Astrocyte of the spinal cord (primary cell): ENCODE results near the gene JMJD1C.

Source experiments
- DNase-seq: peaks from one replicate; pipeline ENCODE4 v3.0.0; 2011; ENCODE audit warnings: low read depth, low spot score
- H3K4me3 ChIP-seq: 2 replicates; pipeline ENCODE4 v1.5.1; 2011; ENCODE audit warnings: low read depth, mild to moderate bottlenecking, low read length, moderate library complexity
- CTCF ChIP-seq: IDR thresholded peaks from 2 replicates; pipeline ENCODE4 v1.5.1; 2012; ENCODE audit warnings: low read depth, mild to moderate bottlenecking, low read length, inconsistent platforms
- in situ Hi-C: cut with HindIII; loops from 2 replicates; pipeline ENCODE4 v1.10.0; 2017; ENCODE audit warnings: low sequenced_read_pairs

The JMJD1C gene

GRCh38 chr10:63318491-63318890 is 147.3 kb downstream of the JMJD1C start:
- in situ Hi-C loops, result no loop called here
- TF ChIP-seq CTCF, result no peak
- DNase-seq, result no peak
- no peak overlapping the region for H3K4me3 ChIP-seq

GRCh38 chr10:63314020-63314419 is 151.8 kb downstream of the JMJD1C start:
- in situ Hi-C loops, result no loop called here
- H3K4me3 ChIP-seq, result no peak overlapping the region
- no peak for DNase-seq
- no peak for TF ChIP-seq CTCF

- in situ Hi-C loops, result no loop called here
- no peak for TF ChIP-seq CTCF
Measured at GRCh38 chr10:63313066-63313717, 152.6 kb downstream of the JMJD1C start.

GRCh38 chr10:63308628-63309027 is 157.1 kb downstream of the JMJD1C start:
- in situ Hi-C loops, result no loop called here
- no peak for TF ChIP-seq CTCF
- H3K4me3 ChIP-seq, result no peak overlapping the region
- DNase-seq, result no peak

More at GRCh38 chr10:63313066-63313717, 152.6 kb downstream of the JMJD1C start:
- H3K4me3 ChIP-seq, result no peak overlapping the region
- DNase-seq, result peak; percentile 13

- no peak for TF ChIP-seq CTCF
- DNase-seq, result no peak
- in situ Hi-C loops, result no loop called here
- no peak overlapping the region for H3K4me3 ChIP-seq
Measured at GRCh38 chr10:63304146-63304545, 161.6 kb downstream of the JMJD1C start.

GRCh38 chr10:63300801-63301200 is 165.0 kb downstream of the JMJD1C start:
- DNase-seq, result no peak
- H3K4me3 ChIP-seq, result no peak overlapping the region
- in situ Hi-C loops, result no loop called here
- TF ChIP-seq CTCF, result no peak
